Esophagus muscularis mucosa (tissue), 4 donors: Measurements from ENCODE around the gene CPSF3.

Experiments
- EP300 ChIP-seq: sonication (generic); formaldehyde crosslinking; IDR thresholded peaks from one replicate; pipeline ENCODE4 v1.6.1; 2017; ENCODE audit warnings: antibody characterized with exemption
- POLR2A ChIP-seq: fragments of 450-650 bp; IDR thresholded peaks from one replicate; pipeline ENCODE4 v1.6.1; 2017; ENCODE audit warnings: antibody characterized with exemption, moderate library complexity, mild to moderate bottlenecking, low read depth
- POLR2AphosphoS5 ChIP-seq, 2 donors: sonication (generic); formaldehyde crosslinking; IDR thresholded peaks; one replicate each; pipeline ENCODE4 v1.6.1; 2017; ENCODE audit warnings: antibody characterized with exemption in 2 of 2
- TF ChIP-seq, protein P1 (sequence below), 3 experiments: fragments of 200-600 bp in 2 of 3; fragments of 450-650 bp in 1 of 3; sonication (generic) in 2 of 3; IDR thresholded peaks; one replicate each; pipeline ENCODE4 v1.5.1; 2017 to 2019; ENCODE audit warnings: antibody characterized with exemption in 3 of 3, mild to moderate bottlenecking in 2 of 3, moderate library complexity in 1 of 3

DNA sequence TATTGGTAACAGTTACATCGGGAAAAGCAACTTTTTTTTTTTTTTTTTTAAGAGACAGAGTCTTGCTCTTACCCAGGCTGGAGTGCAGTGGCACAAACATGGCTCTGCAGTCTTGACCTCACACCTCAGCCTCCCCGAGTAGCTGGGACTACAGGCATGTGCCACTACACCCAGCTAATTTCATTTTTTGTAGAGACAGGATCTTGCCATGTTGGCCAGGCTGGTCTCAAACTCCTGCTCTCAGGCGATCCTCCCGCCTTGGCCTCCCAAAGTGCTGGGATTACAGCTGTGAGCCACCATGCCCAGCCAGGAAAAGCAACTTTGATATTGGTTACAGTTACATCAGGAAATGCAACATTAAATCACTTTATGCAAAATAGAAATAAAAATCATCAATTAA lies 4.7 kb upstream of the CPSF3 start:
- TF ChIP-seq, protein P1, sequence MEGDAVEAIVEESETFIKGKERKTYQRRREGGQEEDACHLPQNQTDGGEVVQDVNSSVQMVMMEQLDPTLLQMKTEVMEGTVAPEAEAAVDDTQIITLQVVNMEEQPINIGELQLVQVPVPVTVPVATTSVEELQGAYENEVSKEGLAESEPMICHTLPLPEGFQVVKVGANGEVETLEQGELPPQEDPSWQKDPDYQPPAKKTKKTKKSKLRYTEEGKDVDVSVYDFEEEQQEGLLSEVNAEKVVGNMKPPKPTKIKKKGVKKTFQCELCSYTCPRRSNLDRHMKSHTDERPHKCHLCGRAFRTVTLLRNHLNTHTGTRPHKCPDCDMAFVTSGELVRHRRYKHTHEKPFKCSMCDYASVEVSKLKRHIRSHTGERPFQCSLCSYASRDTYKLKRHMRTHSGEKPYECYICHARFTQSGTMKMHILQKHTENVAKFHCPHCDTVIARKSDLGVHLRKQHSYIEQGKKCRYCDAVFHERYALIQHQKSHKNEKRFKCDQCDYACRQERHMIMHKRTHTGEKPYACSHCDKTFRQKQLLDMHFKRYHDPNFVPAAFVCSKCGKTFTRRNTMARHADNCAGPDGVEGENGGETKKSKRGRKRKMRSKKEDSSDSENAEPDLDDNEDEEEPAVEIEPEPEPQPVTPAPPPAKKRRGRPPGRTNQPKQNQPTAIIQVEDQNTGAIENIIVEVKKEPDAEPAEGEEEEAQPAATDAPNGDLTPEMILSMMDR (IDR thresholded peaks at IDR 0.05): no peak
- no peak for TF ChIP-seq POLR2AphosphoS5 (IDR thresholded peaks at IDR 0.05)
- no peak for TF ChIP-seq EP300
- no peak for TF ChIP-seq POLR2A
